Caco-2 (cell line): Measurements from ENCODE around the gene SERPINC1. TPM values are rescaled to one million over a fixed set of nuclear protein-coding genes. Genes with fewer than 3 reads are reported as not detected.

Experiments used
- BruUV-seq: library from RNA; stranded (reverse); fragments of 400-500 nt; replicated peaks from 2 replicates; lab custom pipeline; 2021; lab: Mats Ljungman, UMichigan
- CTCF ChIA-PET: fragments of 300-600 bp; sonication (Branson Sonifier 250); formaldehyde crosslinking; loops from one replicate; lab custom pipeline; 2022; ENCODE audit warnings: antibody characterized with exemption; lab: Charles Lee
- POLR2A ChIA-PET: fragments of 300-600 bp; sonication (Branson Sonifier 250); formaldehyde crosslinking; loops from one replicate; lab custom pipeline; 2022; ENCODE audit warnings: antibody characterized with exemption; lab: Charles Lee
- DNase-seq, 2 experiments: peaks; one replicate each; pipeline versions ENCODE4 v3.0.0 to v3.0.0-alpha.2; 2020 to 2022
- H3K27me3 ChIP-seq: replicated peaks from 2 replicates; pipeline ENCODE4 v1.6.0; 2011; ENCODE audit warnings: low read length; ENCODE audit not compliant: control insufficient read depth, insufficient read depth
- H3K36me3 ChIP-seq: 2 replicates; pipeline ENCODE4 v1.5.1; 2011; ENCODE audit warnings: low read length; ENCODE audit not compliant: control insufficient read depth, insufficient read depth
- H3K4me1 ChIP-seq: fragments of 250-450 bp; sonication (Bioruptor Pico); 2 replicates; pipeline ENCODE4 v1.5.1; 2020; ENCODE audit warnings: mild to moderate bottlenecking
- H3K4me3 ChIP-seq: 2 replicates; pipeline ENCODE4 v1.5.1; 2011; ENCODE audit warnings: low read depth, mild to moderate bottlenecking, control low read depth, low read length
- H3K9me3 ChIP-seq: fragments of 250-450 bp; sonication (Bioruptor Pico); 2 replicates; pipeline ENCODE4 v1.5.1; 2020; ENCODE audit warnings: mild to moderate bottlenecking, moderate library complexity
- H3K27ac Mint-ChIP-seq: one replicate; pipeline ENCODE4 v1.8.0; 2022; ENCODE audit warnings: mixed read lengths; ENCODE audit not compliant: unreplicated experiment
- H3K27me3 Mint-ChIP-seq: one replicate; pipeline ENCODE4 v1.8.0; 2022; ENCODE audit warnings: mixed read lengths; ENCODE audit not compliant: insufficient read depth, unreplicated experiment
- H3K36me3 Mint-ChIP-seq: one replicate; pipeline ENCODE4 v1.8.0; 2022; ENCODE audit warnings: mild to moderate bottlenecking, mixed read lengths; ENCODE audit not compliant: insufficient read depth, unreplicated experiment
- H3K4me1 Mint-ChIP-seq: one replicate; pipeline ENCODE4 v1.8.0; 2022; ENCODE audit warnings: low read depth, mixed read lengths; ENCODE audit not compliant: unreplicated experiment
- H3K4me3 Mint-ChIP-seq: one replicate; pipeline ENCODE4 v1.8.0; 2022; ENCODE audit warnings: mild to moderate bottlenecking, moderate library complexity, mixed read lengths; ENCODE audit not compliant: unreplicated experiment
- H3K9me3 Mint-ChIP-seq: one replicate; pipeline ENCODE4 v1.8.0; 2022; ENCODE audit warnings: mixed read lengths; ENCODE audit not compliant: unreplicated experiment
- CTCF ChIP-seq, 2 experiments: fragments of 200-600 bp in 1 of 2; IDR thresholded peaks; 1 replicate in 1 of 2; 2 replicates in 1 of 2; pipeline versions ENCODE4 v1.5.1 to v1.8.0; 2011 to 2022; ENCODE audit warnings: antibody characterized with exemption in 1 of 2, control low read depth in 1 of 2, inconsistent platforms in 1 of 2, low read depth in 1 of 2, low read length in 1 of 2, mild to moderate bottlenecking in 1 of 2, moderate library complexity in 1 of 2; ENCODE audit not compliant: insufficient read depth in 1 of 2, severe bottlenecking in 1 of 2, unreplicated experiment in 1 of 2
- intact Hi-C: fragments of 100-400 bp; cut with micrococcal nuclease; formaldehyde crosslinking; loops from one replicate; pipeline ENCODE4 v1.10.0; 2022; ENCODE audit not compliant: unreplicated experiment
- total RNA-seq: library from RNA; stranded (reverse); gene quantifications from 2 replicates; pipeline ENCODE4 v1.2.3, GENCODE V29; 2022

The SERPINC1 gene
- total RNA-seq, 1 experiment from 2014 or later = 0.98 TPM

DNA sequence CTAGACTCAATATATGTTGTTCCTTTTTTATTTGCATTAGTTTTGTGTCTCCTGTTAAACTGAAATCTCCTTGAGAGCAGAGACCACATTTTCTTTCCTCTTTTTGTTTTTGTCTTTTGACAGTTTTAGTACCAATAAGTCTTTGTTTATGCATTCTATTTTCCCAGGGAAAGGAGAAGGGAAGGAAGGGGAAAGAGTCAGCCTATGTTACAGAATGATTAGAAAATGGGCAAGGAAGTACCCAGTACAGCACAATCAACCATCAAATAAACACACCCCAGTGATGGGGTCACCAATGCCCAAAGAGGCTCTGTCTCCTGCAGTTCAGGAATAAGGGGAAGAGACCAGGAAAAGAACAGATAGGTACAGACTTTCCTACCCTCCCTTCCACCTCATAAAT lies 38.9 kb downstream of the SERPINC1 start:
- TF ChIP-seq CTCF (IDR thresholded peaks at IDR 0.05; ENCODE audit: insufficient read depth in 1 of 2, low read depth in 1 of 2, low read length in 1 of 2, severe bottlenecking in 1 of 2, unreplicated experiment in 1 of 2) = no peak
- H3K27me3 Mint-ChIP-seq = no peaks in the 10 kb centered on the region
- ChIA-PET POLR2A (no interaction called here), CTCF (no interaction called here)
- no peaks in the 10 kb centered on the region for H3K36me3 Mint-ChIP-seq
- BruUV-seq = no TSS peak
- Histone ChIP-seq H3K4me1 (0 out of 2 replicates have a peak, but pooled peaks cover 8% of the 10 kb centered on the region), H3K36me3 (no peaks in the 10 kb centered on the region), H3K27me3 (no peaks in the 10 kb centered on the region), H3K4me3 (no peak overlapping the region), H3K9me3 (no peaks in the 10 kb centered on the region)
- H3K27ac Mint-ChIP-seq = no peak overlapping the region
- H3K9me3 Mint-ChIP-seq = no peaks in the 10 kb centered on the region
- H3K4me3 Mint-ChIP-seq = no peak overlapping the region
- intact Hi-C loops = no loop called here
- H3K4me1 Mint-ChIP-seq = no peaks in the 10 kb centered on the region
- no peak for DNase-seq

- Histone ChIP-seq H3K27me3 (no peaks in the 10 kb centered on the region), H3K36me3 (no peaks in the 10 kb centered on the region), H3K4me1 (0 out of 2 replicates have a peak, but pooled peaks cover 8% of the 10 kb centered on the region), H3K4me3 (no peak overlapping the region), H3K9me3 (no peaks in the 10 kb centered on the region)
- H3K9me3 Mint-ChIP-seq = no peaks in the 10 kb centered on the region
- POLR2A ChIA-PET = no interaction called here
- H3K36me3 Mint-ChIP-seq = no peaks in the 10 kb centered on the region
- no peaks in the 10 kb centered on the region for H3K27me3 Mint-ChIP-seq
- no peaks in the 10 kb centered on the region for H3K4me1 Mint-ChIP-seq
- TF ChIP-seq CTCF (IDR thresholded peaks at IDR 0.05; ENCODE audit: insufficient read depth in 1 of 2, low read depth in 1 of 2, low read length in 1 of 2, severe bottlenecking in 1 of 2, unreplicated experiment in 1 of 2) = no peak
- H3K27ac Mint-ChIP-seq = no peak overlapping the region
- CTCF ChIA-PET = no interaction called here
- no peak for DNase-seq
- intact Hi-C loops = no loop called here
- no peak overlapping the region for H3K4me3 Mint-ChIP-seq
- no TSS peak for BruUV-seq
Observed at GRCh38 chr1:173876732-173877131, 40.4 kb downstream of the SERPINC1 start.

DNA sequence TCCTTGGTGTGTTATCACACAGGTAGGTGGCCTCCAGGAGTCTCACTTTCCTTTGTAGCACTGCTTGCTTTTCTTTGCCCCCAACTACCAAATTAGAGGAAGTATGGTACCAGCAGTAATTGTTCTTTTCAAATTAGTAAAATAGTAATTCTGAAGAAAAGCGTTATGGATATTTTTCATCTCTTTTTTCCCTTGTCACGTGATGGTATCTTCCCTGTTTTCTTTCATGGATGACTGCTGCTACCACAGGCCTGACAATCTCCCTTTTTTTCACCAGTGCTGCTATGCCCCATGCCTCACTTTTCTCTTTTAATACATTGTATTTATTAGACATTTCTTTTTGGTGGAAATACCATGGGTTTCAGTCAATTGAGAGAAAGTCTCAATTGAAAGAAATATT lies 45.6 kb downstream of the SERPINC1 start:
- ChIA-PET CTCF (no interaction called here), POLR2A (no interaction called here)
- H3K4me3 Mint-ChIP-seq = no peak overlapping the region
- Histone ChIP-seq H3K36me3 (no peaks in the 10 kb centered on the region), H3K9me3 (no peaks in the 10 kb centered on the region), H3K4me1 (peaks cover 12% of the 10 kb centered on the region; the same call in 1 of the 2 replicates), H3K27me3 (no peaks in the 10 kb centered on the region), H3K4me3 (no peak overlapping the region)
- no TSS peak for BruUV-seq
- no peak overlapping the region for H3K27ac Mint-ChIP-seq
- H3K36me3 Mint-ChIP-seq = peaks cover 24% of the 10 kb centered on the region
- DNase-seq = no peak
- TF ChIP-seq CTCF (IDR thresholded peaks at IDR 0.05; ENCODE audit: insufficient read depth in 1 of 2, low read depth in 1 of 2, low read length in 1 of 2, severe bottlenecking in 1 of 2, unreplicated experiment in 1 of 2) = no peak
- intact Hi-C loops = no loop called here
- peaks cover 12% of the 10 kb centered on the region for H3K4me1 Mint-ChIP-seq
- H3K9me3 Mint-ChIP-seq = no peaks in the 10 kb centered on the region
- H3K27me3 Mint-ChIP-seq = peaks cover 5% of the 10 kb centered on the region
